OCI-LY1 (cell line): Measurements from ENCODE around the gene ACSL1.

Experiments used
- H2AFZ ChIP-seq: fragments of 200-600 bp; sonication (generic), shearing (Covaris generic); 2 replicates; pipeline ENCODE4 v1.6.0; 2014; ENCODE audit warnings: antibody characterized with exemption, mild to moderate bottlenecking, low read length
- H3F3A ChIP-seq: fragments of 200-600 bp; sonication (generic), shearing (Covaris generic); 2 replicates; pipeline ENCODE4 v1.6.0; 2014; ENCODE audit warnings: mild to moderate bottlenecking, antibody characterized with exemption, low read length, moderate library complexity; ENCODE audit not compliant: insufficient read depth
- H3K27ac ChIP-seq: fragments of 200-600 bp; sonication (generic); 2 replicates; pipeline ENCODE4 v1.5.1; 2014; ENCODE audit warnings: low read length, mixed run types, mild to moderate bottlenecking, low read depth; ENCODE audit not compliant: poor library complexity, severe bottlenecking
- H3K27me3 ChIP-seq: fragments of 200-600 bp; sonication (generic); 2 replicates; pipeline ENCODE4 v1.6.0; 2014; ENCODE audit warnings: antibody characterized with exemption, mild to moderate bottlenecking, low read length, moderate library complexity; ENCODE audit not compliant: insufficient read depth
- H3K36me3 ChIP-seq: fragments of 200-600 bp; sonication (generic); 2 replicates; pipeline ENCODE4 v1.6.1; 2014; ENCODE audit warnings: mild to moderate bottlenecking, antibody characterized with exemption, low read length, moderate library complexity, mixed read lengths; ENCODE audit not compliant: insufficient read depth
- H3K4me1 ChIP-seq: fragments of 200-600 bp; sonication (generic); 2 replicates; pipeline ENCODE4 v1.5.1; 2014; ENCODE audit warnings: mild to moderate bottlenecking, low read length, moderate library complexity; ENCODE audit not compliant: insufficient read depth, severe bottlenecking
- H3K4me2 ChIP-seq: fragments of 200-600 bp; sonication (generic), shearing (Covaris generic); 2 replicates; pipeline ENCODE4 v1.6.1; 2014; ENCODE audit warnings: low read length
- H3K4me3 ChIP-seq: fragments of 200-600 bp; sonication (generic); 2 replicates; pipeline ENCODE4 v1.5.1; 2014; ENCODE audit warnings: low read length, low read depth, mild to moderate bottlenecking, mixed read lengths; ENCODE audit not compliant: poor library complexity, severe bottlenecking
- H3K79me2 ChIP-seq: fragments of 200-600 bp; shearing (Covaris generic); 2 replicates; pipeline ENCODE4 v1.6.1; 2016; ENCODE audit warnings: mixed run types, low read length, mixed read lengths; ENCODE audit not compliant: insufficient read depth
- H3K9ac ChIP-seq: fragments of 200-600 bp; sonication (generic), shearing (Covaris generic); 2 replicates; pipeline ENCODE4 v1.6.1; 2014; ENCODE audit warnings: mild to moderate bottlenecking, low read length, mixed read lengths
- H3K9me2 ChIP-seq: fragments of 200-600 bp; sonication (generic), shearing (Covaris generic); 2 replicates; pipeline ENCODE4 v1.6.1; 2014; ENCODE audit warnings: low read depth, mild to moderate bottlenecking, low read length, mixed read lengths
- H3K9me3 ChIP-seq: fragments of 200-600 bp; shearing (Covaris generic); 2 replicates; pipeline ENCODE4 v1.6.1; 2014; ENCODE audit warnings: low read length, mixed read lengths
- H4K20me1 ChIP-seq: fragments of 200-600 bp; sonication (generic), shearing (Covaris generic); 2 replicates; pipeline ENCODE4 v1.6.0; 2016; ENCODE audit warnings: mild to moderate bottlenecking, low read length; ENCODE audit not compliant: insufficient read depth
- CTCF ChIP-seq: fragments of 200-600 bp; sonication (generic), shearing (Covaris generic); IDR thresholded peaks from 2 replicates; pipeline ENCODE4 v1.5.1; 2017; ENCODE audit warnings: mild to moderate bottlenecking, antibody characterized with exemption, low read length, moderate library complexity, mixed read lengths
- EZH2 ChIP-seq: fragments of 200-600 bp; sonication (generic), shearing (Covaris generic); IDR thresholded peaks from 2 replicates; pipeline ENCODE4 v1.8.0; 2017; ENCODE audit warnings: borderline replicate concordance, mixed run types, mild to moderate bottlenecking, antibody characterized with exemption, low read length, moderate library complexity, mixed read lengths

Gene ACSL1

GRCh38 chr4:184833046-184833838 lies 7.5 kb upstream of the ACSL1 start:
- H3K4me2 ChIP-seq, result no peak overlapping the region

GRCh38 chr4:184831153-184831552 lies 5.4 kb upstream of the ACSL1 start:
- Histone ChIP-seq H3K4me2 (no peak overlapping the region), H3K27me3 (peaks cover 7% of the 10 kb centered on the region; the same call in 1 of the 2 replicates), H4K20me1 (no peaks in the 10 kb centered on the region), H3F3A (no peaks in the 10 kb centered on the region), H3K9me3 (no peaks in the 10 kb centered on the region), H3K4me3 (no peak overlapping the region), H3K79me2 (no peaks in the 10 kb centered on the region), H2AFZ (no peak overlapping the region), H3K27ac (no peak overlapping the region), H3K36me3 (no peaks in the 10 kb centered on the region), H3K4me1 (peaks cover 7% of the 10 kb centered on the region), H3K9ac (no peak overlapping the region), H3K9me2 (no peaks in the 10 kb centered on the region)
- TF ChIP-seq CTCF, result no peak
- TF ChIP-seq EZH2, result no peak

More at GRCh38 chr4:184833046-184833838, 7.5 kb upstream of the ACSL1 start:
- Histone ChIP-seq H3K27ac (no peak overlapping the region), H3K9me3 (no peaks in the 10 kb centered on the region), H2AFZ (no peak overlapping the region), H3K27me3 (peaks cover 7% of the 10 kb centered on the region; the same call in 1 of the 2 replicates), H4K20me1 (no peaks in the 10 kb centered on the region), H3K36me3 (no peaks in the 10 kb centered on the region), H3K79me2 (no peaks in the 10 kb centered on the region), H3K4me1 (no peaks in the 10 kb centered on the region), H3K9ac (no peak overlapping the region), H3F3A (no peaks in the 10 kb centered on the region), H3K9me2 (no peaks in the 10 kb centered on the region), H3K4me3 (no peak overlapping the region)
- TF ChIP-seq CTCF (no peak), EZH2 (no peak)

- 0 out of 2 replicates have a peak, but pooled peaks cover 4% of the 10 kb centered on the region for H3K27me3 ChIP-seq
- no peaks in the 10 kb centered on the region for H3K9me2 ChIP-seq
- H3K4me2 ChIP-seq, result peak overlapping the region; percentile 90
- H3K9ac ChIP-seq, result peak overlapping the region; percentile 63; the same call in 1 of the 2 replicates
- H3K27ac ChIP-seq, result no peak overlapping the region
- H3F3A ChIP-seq, result no peaks in the 10 kb centered on the region
- H4K20me1 ChIP-seq, result no peaks in the 10 kb centered on the region
- H3K36me3 ChIP-seq, result no peaks in the 10 kb centered on the region
- TF ChIP-seq EZH2 (no peak), CTCF (no peak)
- H2AFZ ChIP-seq, result no peak overlapping the region; the same call in 1 of the 2 replicates
- H3K79me2 ChIP-seq, result no peaks in the 10 kb centered on the region
- peaks cover 19% of the 10 kb centered on the region for H3K4me1 ChIP-seq
- no peaks in the 10 kb centered on the region for H3K9me3 ChIP-seq
- peak overlapping the region; percentile 73 for H3K4me3 ChIP-seq
Observed at GRCh38 chr4:184826691-184827270, 1.0 kb upstream of the ACSL1 start.
